Glutamatergic neuron (in vitro differentiated cells): ENCODE results near the gene MED16. TPM values are rescaled to one million over a fixed set of nuclear protein-coding genes. Genes with fewer than 3 reads are reported as not detected.
A peak's percentile ranks its signal among the peaks of the same experiment; 100 is the strongest.

Experiments
- DNase-seq: peaks from one replicate; pipeline ENCODE4 v3.0.0; 2022
- H3K27ac Mint-ChIP-seq: one replicate; pipeline ENCODE4 v1.8.0; 2020; ENCODE audit warnings: mild to moderate bottlenecking, mixed read lengths, inconsistent platforms; ENCODE audit not compliant: unreplicated experiment
- H3K27me3 Mint-ChIP-seq: one replicate; pipeline ENCODE4 v1.8.0; 2020; ENCODE audit warnings: mild to moderate bottlenecking, moderate library complexity, mixed read lengths, inconsistent platforms; ENCODE audit not compliant: unreplicated experiment
- H3K36me3 Mint-ChIP-seq: one replicate; pipeline ENCODE4 v1.8.0; 2020; ENCODE audit warnings: mild to moderate bottlenecking, mixed read lengths, inconsistent platforms; ENCODE audit not compliant: unreplicated experiment
- H3K4me1 Mint-ChIP-seq: one replicate; pipeline ENCODE4 v1.8.0; 2020; ENCODE audit warnings: mild to moderate bottlenecking, low read depth, mixed read lengths, inconsistent platforms; ENCODE audit not compliant: unreplicated experiment
- H3K4me3 Mint-ChIP-seq: one replicate; pipeline ENCODE4 v1.8.0; 2020; ENCODE audit warnings: mild to moderate bottlenecking, mixed read lengths, inconsistent platforms; ENCODE audit not compliant: unreplicated experiment
- H3K9me3 Mint-ChIP-seq: one replicate; pipeline ENCODE4 v1.8.0; 2020; ENCODE audit warnings: mild to moderate bottlenecking, moderate library complexity, mixed read lengths, inconsistent platforms; ENCODE audit not compliant: unreplicated experiment
- CTCF ChIP-seq: fragments of 200-600 bp; sonication (generic); IDR thresholded peaks from one replicate; pipeline ENCODE4 v1.5.0; 2021; ENCODE audit not compliant: partially characterized antibody, unreplicated experiment
- total RNA-seq: library from RNA; stranded (reverse); fragmentation: NEBNext Ultra II Directional; extraction: Animal tissue kit (Norgen Biotek cat#: 25700); gene quantifications from one replicate; pipeline ENCODE4 v1.2.1, GENCODE V29; 2021; ENCODE audit not compliant: unreplicated experiment

MED16 gene
- total RNA-seq, 1 donor from 2014 or later: 65.0 TPM

GRCh38 chr19:925526-926322 is 32.7 kb upstream of the MED16 start, which contains the start of gene ARID3A:
Gene ARID3A (plus strand): TSS chr19:926035. CDS start chr19:929529, 3,494 bp downstream.
- TF ChIP-seq CTCF: no peak
- Mint-ChIP-seq H3K27me3 (peaks cover 10% of the 10 kb centered on the region), H3K4me3 (peak within 1 kb of the TSS; percentile 88), H3K36me3 (no peaks in the 10 kb centered on the region), H3K27ac (peak within 1 kb of the TSS; percentile 83), H3K9me3 (peaks cover 8% of the 10 kb centered on the region), H3K4me1 (peaks cover 5% of the 10 kb centered on the region)
- peak; percentile 86 for DNase-seq

GRCh38 chr19:925087-925525 is 32.1 kb upstream of the MED16 start:
- Mint-ChIP-seq H3K27ac (no peak overlapping the region), H3K27me3 (peaks cover 11% of the 10 kb centered on the region), H3K4me3 (peak overlapping the region; percentile 73), H3K36me3 (no peaks in the 10 kb centered on the region), H3K4me1 (peaks cover 5% of the 10 kb centered on the region), H3K9me3 (peaks cover 8% of the 10 kb centered on the region)
- TF ChIP-seq CTCF: no peak
- DNase-seq: no peak

- no peak for TF ChIP-seq CTCF
- Mint-ChIP-seq H3K27ac (no peak overlapping the region), H3K27me3 (peaks cover 11% of the 10 kb centered on the region), H3K36me3 (no peaks in the 10 kb centered on the region), H3K4me1 (peaks cover 5% of the 10 kb centered on the region), H3K9me3 (peaks cover 8% of the 10 kb centered on the region), H3K4me3 (peak overlapping the region; percentile 73)
- DNase-seq: no peak
Observed at GRCh38 chr19:924553-925086, 31.6 kb upstream of the MED16 start.

GRCh38 chr19:920051-920864 is 27.3 kb upstream of the MED16 start:
- peak overlapping the region; percentile 52 for H3K4me3 Mint-ChIP-seq
- peaks cover 11% of the 10 kb centered on the region for H3K27me3 Mint-ChIP-seq
- H3K4me1 Mint-ChIP-seq: peaks cover 5% of the 10 kb centered on the region
- DNase-seq: no peak
- no peak overlapping the region for H3K27ac Mint-ChIP-seq
- no peak for TF ChIP-seq CTCF
- peaks cover 6% of the 10 kb centered on the region for H3K9me3 Mint-ChIP-seq
- no peaks in the 10 kb centered on the region for H3K36me3 Mint-ChIP-seq
